ENCODE data around the gene PRDX5. TPM values are rescaled to one million over a fixed set of nuclear protein-coding genes. Genes with fewer than 3 reads are reported as not detected.

The PRDX5 gene
- total RNA-seq, 1 experiment from 2014 or later: 381 TPM

GRCh38 chr11:64355078-64355940 is 37.4 kb downstream of the PRDX5 start:
- H3K9me3 ChIP-seq (ENCODE audit: insufficient read depth, low read depth): no peaks in the 10 kb centered on the region
- H3K4me2 ChIP-seq: peak overlapping the region; percentile 62
- CTCF ChIA-PET: interaction anchor here (0.5 to 4.3 kb wide), 37 partner anchors 9 to 975 kb away, joined by 3 to 87 read pairs (median 5); partner anchors contain the start of genes FKBP2, PLCB3, PRDX5 and TRMT112
- BruUV-seq (replicated peaks): no TSS peak
- H3K36me3 ChIP-seq (ENCODE audit: low read depth): no peaks in the 10 kb centered on the region
- POLR2A ChIA-PET (ENCODE audit: unreplicated experiment): interaction anchor here (0.5 to 1.5 kb wide), 10 partner anchors 20 to 298 kb away, joined by 3 to 38 read pairs (median 5); partner anchors contain the start of genes ESRRA, PRDX5 and TRMT112
- peak overlapping the region; percentile 25; the same call in 1 of the 2 replicates for H3K27ac ChIP-seq
- no peak overlapping the region; the same call in 1 of the 2 replicates for H3K4me3 ChIP-seq
- peaks cover 28% of the 10 kb centered on the region; the same call in 1 of the 2 replicates for H3F3A ChIP-seq (ENCODE audit: insufficient read depth, low read depth)
- H3K79me2 ChIP-seq (ENCODE audit: low read depth): peaks cover 12% of the 10 kb centered on the region
- H3K4me1 ChIP-seq (replicated peaks; ENCODE audit: insufficient read depth): peaks cover 42% of the 10 kb centered on the region
- TF ChIP-seq CTCF (conservative IDR thresholded peaks at IDR 0.05) (peak; percentile 82), EZH2 (IDR thresholded peaks at IDR 0.05; ENCODE audit: low read depth) (no peak)
- H2AFZ ChIP-seq: 0 out of 2 replicates have a peak overlapping the region, but pooled peaks have one; percentile 14
- no peaks in the 10 kb centered on the region for H3K27me3 ChIP-seq (ENCODE audit: insufficient read depth, low read depth)
- DNase-seq: peak; percentile 76 to 90
- H3K9me2 ChIP-seq (ENCODE audit: insufficient read depth): no peaks in the 10 kb centered on the region
- intact Hi-C loops (cut with micrococcal nuclease; ENCODE audit: unreplicated experiment): loop anchor here (1.0 to 5.0 kb wide), 9 partner anchors 20 to 487 kb away; partner anchors contain the start of gene PRDX5
- peaks cover 6% of the 10 kb centered on the region; the same call in 1 of the 2 replicates for H4K20me1 ChIP-seq (ENCODE audit: insufficient read depth)

- Histone ChIP-seq H3K4me3 (no peak overlapping the region), H3K4me1 (replicated peaks; ENCODE audit: insufficient read depth) (peaks cover 42% of the 10 kb centered on the region), H3K9me2 (ENCODE audit: insufficient read depth) (no peaks in the 10 kb centered on the region), H3K27ac (peak overlapping the region; percentile 37), H3K27me3 (ENCODE audit: insufficient read depth, low read depth) (no peaks in the 10 kb centered on the region), H3K4me2 (peak overlapping the region; percentile 92; the same call in 1 of the 2 replicates), H2AFZ (no peak overlapping the region), H4K20me1 (ENCODE audit: insufficient read depth) (peaks cover 6% of the 10 kb centered on the region; the same call in 1 of the 2 replicates), H3K9me3 (ENCODE audit: insufficient read depth, low read depth) (no peaks in the 10 kb centered on the region), H3F3A (ENCODE audit: insufficient read depth, low read depth) (peaks cover 22% of the 10 kb centered on the region; the same call in 1 of the 2 replicates), H3K36me3 (ENCODE audit: low read depth) (0 out of 2 replicates have a peak, but pooled peaks cover 2% of the 10 kb centered on the region), H3K79me2 (ENCODE audit: low read depth) (peaks cover 18% of the 10 kb centered on the region)
- intact Hi-C loops (cut with micrococcal nuclease; ENCODE audit: unreplicated experiment): loop anchor here (5.0 kb wide), 2 partner anchors 131 to 196 kb away; no protein-coding TSS in a partner anchor
- CTCF ChIA-PET: interaction anchor here (0.6 to 4.3 kb wide), 15 partner anchors 15 to 332 kb away, joined by 3 to 87 read pairs (median 6); partner anchors contain the start of genes PRDX5 and TRMT112
- no TSS peak for BruUV-seq (replicated peaks)
- TF ChIP-seq CTCF (conservative IDR thresholded peaks at IDR 0.05) (peak; percentile 64), EZH2 (IDR thresholded peaks at IDR 0.05; ENCODE audit: low read depth) (no peak)
- POLR2A ChIA-PET (ENCODE audit: unreplicated experiment): interaction anchor here (0.5 to 0.6 kb wide), 2 partner anchors 90 to 1141 kb away, joined by 5 to 19 read pairs; no protein-coding TSS in a partner anchor
- peak; percentile 56 to 67 for DNase-seq
These were observed 38.8 kb downstream of the PRDX5 start for GRCh38 chr11:64356498-64357411.

Measured in PC-9 (cell line).